Common myeloid progenitor, CD34-positive (primary cell): Measurements from ENCODE around the gene ZNF41.
A peak's percentile ranks its signal among the peaks of the same experiment; 100 is the strongest.
"Not testable (repeated sequence)": the region's sequence is repeated elsewhere in the genome, so short reads cannot be mapped to it uniquely, and the experiment has no call there.

Experiments used
- CTCF ChIA-PET: fragments of 350-600 bp; sonication (Branson Sonifier 250); formaldehyde crosslinking; loops from one replicate; lab custom pipeline; 2021; ENCODE audit warnings: antibody characterized with exemption; lab: Charles Lee
- POLR2A ChIA-PET: fragments of 350-600 bp; sonication (Branson Sonifier 250); formaldehyde crosslinking; loops from one replicate; lab custom pipeline; 2021; ENCODE audit warnings: antibody characterized with exemption; lab: Charles Lee
- DNase-seq, 3 donors: peaks; one replicate each; pipeline versions ENCODE4 v3.0.0 to v3.0.0-alpha.2; 2013
- H3K27ac ChIP-seq, 2 experiments: 1 replicate in 1 of 2; 2 replicates in 1 of 2; pipeline ENCODE4 v1.7.0; 2013; ENCODE audit warnings: inconsistent platforms in 2 of 2, low read length in 2 of 2, mild to moderate bottlenecking in 2 of 2, low read depth in 1 of 2, moderate library complexity in 1 of 2; ENCODE audit not compliant: severe bottlenecking in 2 of 2, insufficient read depth in 1 of 2, poor library complexity in 1 of 2
- H3K27me3 ChIP-seq, 5 experiments: replicated peaks in 2 of 5; 1 replicate in 3 of 5; 2 replicates in 2 of 5; pipeline versions ENCODE4 v1.6.1 to v1.7.0; 2013; ENCODE audit warnings: low read length in 4 of 5, mild to moderate bottlenecking in 2 of 5, moderate library complexity in 2 of 5, inconsistent platforms in 1 of 5; ENCODE audit not compliant: insufficient read depth in 5 of 5, control insufficient read depth in 4 of 5
- H3K36me3 ChIP-seq, 4 experiments: 1 replicate in 2 of 4; 2 replicates in 2 of 4; pipeline versions ENCODE4 v1.6.1 to v1.7.0; 2013; ENCODE audit warnings: low read length in 3 of 4, control low read depth in 1 of 4, mild to moderate bottlenecking in 1 of 4; ENCODE audit not compliant: control insufficient read depth in 4 of 4, insufficient read depth in 4 of 4
- H3K4me1 ChIP-seq, 4 experiments: 1 replicate in 3 of 4; 2 replicates in 1 of 4; pipeline versions ENCODE4 v1.6.1 to v1.7.1; 2013; ENCODE audit warnings: low read length in 3 of 4, mild to moderate bottlenecking in 3 of 4, control low read depth in 1 of 4, inconsistent platforms in 1 of 4, moderate library complexity in 1 of 4; ENCODE audit not compliant: control insufficient read depth in 4 of 4, insufficient read depth in 4 of 4; ENCODE audit errors: control extremely low read depth in 1 of 4
- H3K4me3 ChIP-seq, 7 experiments: 1 replicate in 4 of 7; 2 replicates in 3 of 7; pipeline versions ENCODE4 v1.5.1 to v1.7.0; 2013; ENCODE audit warnings: mild to moderate bottlenecking in 7 of 7, low read length in 6 of 7, moderate library complexity in 6 of 7, inconsistent platforms in 2 of 7, low read depth in 2 of 7, control low read depth in 1 of 7; ENCODE audit not compliant: insufficient read depth in 4 of 7, control insufficient read depth in 1 of 7; ENCODE audit errors: extremely low read depth in 1 of 7
- H3K9me3 ChIP-seq, 5 experiments: 1 replicate in 4 of 5; 2 replicates in 1 of 5; pipeline versions ENCODE4 v1.6.1 to v1.7.1; 2013; ENCODE audit warnings: low read length in 4 of 5, mild to moderate bottlenecking in 2 of 5, inconsistent platforms in 1 of 5, low read depth in 1 of 5, moderate library complexity in 1 of 5; ENCODE audit not compliant: control insufficient read depth in 4 of 5, insufficient read depth in 2 of 5; ENCODE audit errors: control extremely low read depth in 1 of 5
- WGBS: methylation state at CpG from one replicate; pipeline ENCODE4 v1.1.5; 2013; ENCODE audit not compliant: insufficient coverage; 5-methylcytosine and 5-hydroxymethylcytosine counted together

ZNF41 gene

GRCh38 chrX:47515941-47516665, 33.1 kb upstream of the ZNF41 start:
- Histone ChIP-seq H3K9me3 (peaks cover 0 to under 1% (median 0%) of the 10 kb centered on the region in 5 experiments), H3K27ac (no peak overlapping the region), H3K4me3 (no peak overlapping the region), H3K36me3 (no peaks in the 10 kb centered on the region), H3K27me3 (peaks cover 0 to 3% (median 0%) of the 10 kb centered on the region in 5 experiments), H3K4me1 (peaks cover 0 to 10% (median 7%) of the 10 kb centered on the region in 4 experiments)
- WGBS = 93% methylated on average over 6 of the region's 8 CpGs
- DNase-seq = no peak
- POLR2A ChIA-PET = no interaction called here
- CTCF ChIA-PET = no interaction called here

- H3K27ac ChIP-seq = no peak overlapping the region
- H3K27me3 ChIP-seq = peaks cover 0 to 3% (median 0%) of the 10 kb centered on the region in 5 experiments
- H3K9me3 ChIP-seq = no peaks in the 10 kb centered on the region
- no peak overlapping the region for H3K4me3 ChIP-seq
- ChIA-PET POLR2A (no interaction called here), CTCF (interaction anchor here (1.9 kb wide), 1 partner anchor 9 kb away, joined by 9 read pairs; no protein-coding TSS in a partner anchor)
- 62% methylated on average over 6 of the region's 7 CpGs for WGBS
- no peaks in the 10 kb centered on the region for H3K36me3 ChIP-seq
- peaks cover 0 to 10% (median 7%) of the 10 kb centered on the region in 4 experiments for H3K4me1 ChIP-seq
- DNase-seq = no peak
Measured at GRCh38 chrX:47514533-47515235, 31.7 kb upstream of the ZNF41 start.

- CTCF ChIA-PET = interaction anchor here (0.8 to 1.9 kb wide), 2 partner anchors 10 to 12 kb away, joined by 3 to 9 read pairs; no protein-coding TSS in a partner anchor
Measured at GRCh38 chrX:47513034-47513965, 30.3 kb upstream of the ZNF41 start.

GRCh38 chrX:47512383-47512782, 29.4 kb upstream of the ZNF41 start:
- H3K27me3 ChIP-seq, H3K4me1 ChIP-seq, H3K36me3 ChIP-seq, POLR2A ChIA-PET, H3K9me3 ChIP-seq, CTCF ChIA-PET, H3K27ac ChIP-seq: not testable (repeated sequence)
- 31% methylated on average over 2 of the region's 6 CpGs for WGBS
- DNase-seq = peak in 1 of 3 donors; percentile 17
- H3K4me3 ChIP-seq = peak overlapping the region in 2 of 7 experiments; percentile 24 to 32

More at GRCh38 chrX:47513034-47513965, 30.3 kb upstream of the ZNF41 start:
- H3K27me3 ChIP-seq, H3K36me3 ChIP-seq, H3K4me1 ChIP-seq, H3K27ac ChIP-seq, H3K9me3 ChIP-seq, POLR2A ChIA-PET: not testable (repeated sequence)
- WGBS = 37% methylated on average over 9 of the region's 70 CpGs
- peak in 2 of 3 donors; percentile 24 to 59 for DNase-seq
- H3K4me3 ChIP-seq = peak overlapping the region in 6 of 7 experiments; percentile 44 to 83 (median 56)

- CTCF ChIA-PET = interaction anchor here (1.1 kb wide), 1 partner anchor 15 kb away, joined by 3 read pairs; no protein-coding TSS in a partner anchor
- POLR2A ChIA-PET = no interaction called here
Measured at GRCh38 chrX:47507153-47507867, 24.3 kb upstream of the ZNF41 start.

GRCh38 chrX:47503151-47503550, 20.1 kb upstream of the ZNF41 start:
- H3K27me3 ChIP-seq = peaks cover 0 to 7% (median 0%) of the 10 kb centered on the region in 5 experiments

More at GRCh38 chrX:47507153-47507867, 24.3 kb upstream of the ZNF41 start:
- Histone ChIP-seq H3K9me3 (no peaks in the 10 kb centered on the region), H3K36me3 (no peaks in the 10 kb centered on the region), H3K4me1 (peaks cover 0 to 3% (median under 1%) of the 10 kb centered on the region in 4 experiments), H3K27me3 (no peaks in the 10 kb centered on the region), H3K4me3 (no peak overlapping the region), H3K27ac (no peak overlapping the region)
- 80% methylated on average over 1 of the region's 2 CpGs for WGBS
- DNase-seq = no peak

More at GRCh38 chrX:47503151-47503550, 20.1 kb upstream of the ZNF41 start:
- Histone ChIP-seq H3K27ac (no peak overlapping the region), H3K36me3 (no peaks in the 10 kb centered on the region), H3K9me3 (no peaks in the 10 kb centered on the region), H3K4me3 (no peak overlapping the region), H3K4me1 (peaks cover 0 to 1% (median 0%) of the 10 kb centered on the region in 4 experiments)
- 77% methylated on average over 5 of the region's 5 CpGs for WGBS
- CTCF ChIA-PET = no interaction called here
- POLR2A ChIA-PET = no interaction called here
- DNase-seq = no peak
